HEK293T (cell line): Measurements from ENCODE around the gene NLN.

Experiments
- ARNT ChIP-seq: fragments of 450-650 bp; IDR thresholded peaks from 2 replicates; pipeline ENCODE4 v1.6.1; 2017; ENCODE audit warnings: mild to moderate bottlenecking
- BHLHE40 ChIP-seq: fragments of 450-650 bp; IDR thresholded peaks from 2 replicates; pipeline ENCODE4 v1.6.1; 2016; ENCODE audit warnings: mild to moderate bottlenecking, moderate library complexity, borderline replicate concordance
- ELF4 ChIP-seq: fragments of 450-650 bp; IDR thresholded peaks from 2 replicates; pipeline ENCODE4 v1.6.1; 2017; ENCODE audit warnings: antibody characterized with exemption
- FOXA1 ChIP-seq: fragments of 450-650 bp; IDR thresholded peaks from 2 replicates; pipeline ENCODE4 v1.6.1; 2016; ENCODE audit warnings: mild to moderate bottlenecking
- FOXK2 ChIP-seq: fragments of 450-650 bp; IDR thresholded peaks from 2 replicates; pipeline ENCODE4 v1.6.1; 2016; ENCODE audit warnings: mild to moderate bottlenecking
- FOXM1 ChIP-seq: fragments of 450-650 bp; IDR thresholded peaks from 2 replicates; pipeline ENCODE4 v1.6.1; 2017; ENCODE audit warnings: mild to moderate bottlenecking, borderline replicate concordance
- L3MBTL2 ChIP-seq: fragments of 450-650 bp; conservative IDR thresholded peaks from 2 replicates; pipeline ENCODE4 v1.6.1; 2016; ENCODE audit warnings: mild to moderate bottlenecking
- LEF1 ChIP-seq: fragments of 450-650 bp; IDR thresholded peaks from 2 replicates; pipeline ENCODE4 v1.6.1; 2017; ENCODE audit warnings: mild to moderate bottlenecking, borderline replicate concordance
- NFRKB ChIP-seq: fragments of 450-650 bp; IDR thresholded peaks from 2 replicates; pipeline ENCODE4 v1.6.1; 2016; ENCODE audit warnings: mild to moderate bottlenecking, moderate library complexity
- SP1 ChIP-seq: fragments of 450-650 bp; IDR thresholded peaks from 2 replicates; pipeline ENCODE4 v1.6.1; 2017
- SUZ12 ChIP-seq: fragments of 450-650 bp; IDR thresholded peaks from 2 replicates; pipeline ENCODE4 v1.6.1; 2016; ENCODE audit warnings: mild to moderate bottlenecking
- TARDBP ChIP-seq: fragments of 450-650 bp; IDR thresholded peaks from 2 replicates; pipeline ENCODE4 v1.6.1; 2016
- TF ChIP-seq, protein P1 (sequence below): fragments of 450-650 bp; IDR thresholded peaks from 2 replicates; pipeline ENCODE4 v1.6.1; 2016

DNA sequence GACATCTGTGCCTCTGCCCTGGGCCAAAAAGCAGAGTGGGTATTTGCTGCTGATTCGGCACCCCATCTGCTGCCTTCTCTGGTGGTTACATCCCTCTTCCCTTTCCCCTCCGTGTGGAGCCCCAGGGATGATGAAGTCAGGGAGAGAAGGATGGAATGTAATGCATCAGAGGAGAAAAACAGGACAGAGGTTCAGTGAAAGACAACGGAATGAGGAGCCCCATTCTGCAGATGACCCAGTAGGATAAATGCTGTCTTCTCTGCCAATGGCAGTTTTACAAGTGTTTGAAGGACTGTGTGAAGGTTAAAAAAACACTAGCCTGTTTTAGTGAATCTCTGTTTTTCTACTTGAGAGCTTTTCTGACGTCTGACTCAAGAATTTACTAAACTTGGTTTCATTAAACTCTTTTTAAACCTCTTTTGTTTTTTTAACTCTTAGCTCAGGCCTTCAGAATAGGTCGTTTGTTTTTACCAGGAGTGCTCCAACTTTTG, 86.3 kb downstream of the NLN start:
- TF ChIP-seq, protein P1, sequence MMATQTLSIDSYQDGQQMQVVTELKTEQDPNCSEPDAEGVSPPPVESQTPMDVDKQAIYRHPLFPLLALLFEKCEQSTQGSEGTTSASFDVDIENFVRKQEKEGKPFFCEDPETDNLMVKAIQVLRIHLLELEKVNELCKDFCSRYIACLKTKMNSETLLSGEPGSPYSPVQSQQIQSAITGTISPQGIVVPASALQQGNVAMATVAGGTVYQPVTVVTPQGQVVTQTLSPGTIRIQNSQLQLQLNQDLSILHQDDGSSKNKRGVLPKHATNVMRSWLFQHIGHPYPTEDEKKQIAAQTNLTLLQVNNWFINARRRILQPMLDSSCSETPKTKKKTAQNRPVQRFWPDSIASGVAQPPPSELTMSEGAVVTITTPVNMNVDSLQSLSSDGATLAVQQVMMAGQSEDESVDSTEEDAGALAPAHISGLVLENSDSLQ: no peak
- no peak for TF ChIP-seq FOXK2
- TF ChIP-seq FOXM1: no peak
- TF ChIP-seq FOXA1: no peak
- TF ChIP-seq BHLHE40: no peak
- no peak for TF ChIP-seq SP1
- TF ChIP-seq ELF4: no peak
- TF ChIP-seq SUZ12: no peak
- TF ChIP-seq ARNT: no peak
- TF ChIP-seq LEF1: no peak
- TF ChIP-seq L3MBTL2: no peak
- TF ChIP-seq TARDBP: no peak
- no peak for TF ChIP-seq NFRKB
